Smooth muscle cell (in vitro differentiated cells): Measurements from ENCODE around the gene NFAT5. TPM values are rescaled to one million over a fixed set of nuclear protein-coding genes. Genes with fewer than 3 reads are reported as not detected.
A peak's percentile ranks its signal among the peaks of the same experiment; 100 is the strongest.

Source experiments
- DNase-seq: peaks from one replicate; lab custom pipeline; 2025; ENCODE audit not compliant: unreplicated experiment; lab: John Stamatoyannopoulos, UW
- H2AFZ ChIP-seq: fragments of 200-600 bp; sonication (generic); 2 replicates; pipeline ENCODE4 v1.6.0; 2016; ENCODE audit warnings: antibody characterized with exemption, low read depth, mild to moderate bottlenecking
- H3F3A ChIP-seq: fragments of 200-600 bp; sonication (generic); 2 replicates; pipeline ENCODE4 v1.6.0; 2017; ENCODE audit warnings: antibody characterized with exemption, low read depth
- H3K27ac ChIP-seq: fragments of 200-600 bp; sonication (generic); 2 replicates; pipeline ENCODE4 v1.5.1; 2016; ENCODE audit warnings: low read depth, mild to moderate bottlenecking
- H3K27me3 ChIP-seq: fragments of 200-600 bp; sonication (generic); 2 replicates; pipeline ENCODE4 v1.6.1; 2016; ENCODE audit warnings: low read depth, mild to moderate bottlenecking
- H3K36me3 ChIP-seq: fragments of 200-600 bp; sonication (generic); 2 replicates; pipeline ENCODE4 v1.5.1; 2016; ENCODE audit warnings: low read depth
- H3K4me1 ChIP-seq: fragments of 200-600 bp; sonication (generic); 2 replicates; pipeline ENCODE4 v1.5.1; 2016; ENCODE audit warnings: low read depth
- H3K4me2 ChIP-seq: fragments of 200-600 bp; sonication (generic); 2 replicates; pipeline ENCODE4 v1.6.0; 2016; ENCODE audit warnings: mild to moderate bottlenecking
- H3K4me3 ChIP-seq: fragments of 200-600 bp; sonication (generic); 2 replicates; pipeline ENCODE4 v1.5.1; 2016; ENCODE audit warnings: mild to moderate bottlenecking
- H3K79me2 ChIP-seq: fragments of 200-600 bp; sonication (generic); 2 replicates; pipeline ENCODE4 v1.6.0; 2016; ENCODE audit warnings: low read depth, mild to moderate bottlenecking
- H3K9ac ChIP-seq: fragments of 200-600 bp; sonication (generic); 2 replicates; pipeline ENCODE4 v1.6.0; 2016; ENCODE audit warnings: low read depth
- H3K9me3 ChIP-seq: fragments of 200-600 bp; sonication (generic); replicated peaks from 2 replicates; pipeline ENCODE4 v1.5.1; 2016; ENCODE audit warnings: low read depth
- H4K20me1 ChIP-seq: fragments of 200-600 bp; sonication (generic); 2 replicates; pipeline ENCODE4 v1.6.0; 2016; ENCODE audit warnings: low read depth
- WGBS: methylation state at CpG from one replicate; pipeline ENCODE4 v1.1.7; 2016; ENCODE audit warnings: low lambda C conversion rate; 5-methylcytosine and 5-hydroxymethylcytosine counted together
- polyA plus RNA-seq: library from polyadenylated mRNA; unstranded; fragments of >200 nt; fragmentation: Nextera tagmentation; extraction: Ambion mirVana; gene quantifications from 2 replicates; pipeline ENCODE4 v1.2.1, GENCODE V29; 2016
- total RNA-seq: library from RNA; depleted of rRNA; stranded (reverse); fragments of >200 nt; gene quantifications from 2 replicates; pipeline ENCODE4 v1.2.3, GENCODE V29; 2014
- TF ChIP-seq, protein P1 (sequence below): fragments of 200-600 bp; sonication (generic); IDR thresholded peaks from 2 replicates; pipeline ENCODE4 v1.5.1; 2017; ENCODE audit warnings: borderline replicate concordance, mild to moderate bottlenecking, antibody characterized with exemption; ENCODE audit not compliant: insufficient read depth, poor library complexity, severe bottlenecking

Gene NFAT5
- total and polyA plus RNA-seq, 2 experiments from 2014 or later: 4.2 to 44.3 TPM

DNA sequence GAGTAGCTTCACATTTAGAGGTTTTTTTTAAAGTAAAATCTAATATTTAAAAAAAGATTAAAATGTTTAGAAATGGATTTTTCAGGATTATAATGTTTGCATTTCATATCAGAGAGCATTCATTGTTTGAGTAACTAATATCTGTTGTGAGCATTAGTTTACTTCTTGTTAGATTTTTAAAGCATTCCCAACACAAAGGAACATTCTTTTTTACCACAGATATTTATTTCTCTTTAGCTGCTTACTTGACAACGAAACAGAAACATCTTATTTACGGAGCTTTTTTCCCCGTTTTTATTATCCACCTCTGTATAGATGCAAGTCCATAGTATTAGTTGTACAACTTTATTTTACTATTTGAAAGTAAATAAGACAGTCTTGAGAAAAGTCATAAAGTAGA, 53.0 kb downstream of the NFAT5 start:
- Histone ChIP-seq H4K20me1 (peaks cover 98% of the 10 kb centered on the region), H2AFZ (no peak overlapping the region), H3K4me1 (peaks cover 22% of the 10 kb centered on the region), H3F3A (peaks cover 24% of the 10 kb centered on the region), H3K9me3 (no peaks in the 10 kb centered on the region), H3K36me3 (no peaks in the 10 kb centered on the region), H3K4me2 (peak overlapping the region; percentile 73), H3K27me3 (no peaks in the 10 kb centered on the region), H3K27ac (peak overlapping the region; percentile 79), H3K4me3 (peak overlapping the region; percentile 22), H3K9ac (peak overlapping the region; percentile 29), H3K79me2 (peaks cover 97% of the 10 kb centered on the region)
- 22% methylated on average over 3 of the region's 3 CpGs for WGBS
- no peak for DNase-seq
- TF ChIP-seq, protein P1, sequence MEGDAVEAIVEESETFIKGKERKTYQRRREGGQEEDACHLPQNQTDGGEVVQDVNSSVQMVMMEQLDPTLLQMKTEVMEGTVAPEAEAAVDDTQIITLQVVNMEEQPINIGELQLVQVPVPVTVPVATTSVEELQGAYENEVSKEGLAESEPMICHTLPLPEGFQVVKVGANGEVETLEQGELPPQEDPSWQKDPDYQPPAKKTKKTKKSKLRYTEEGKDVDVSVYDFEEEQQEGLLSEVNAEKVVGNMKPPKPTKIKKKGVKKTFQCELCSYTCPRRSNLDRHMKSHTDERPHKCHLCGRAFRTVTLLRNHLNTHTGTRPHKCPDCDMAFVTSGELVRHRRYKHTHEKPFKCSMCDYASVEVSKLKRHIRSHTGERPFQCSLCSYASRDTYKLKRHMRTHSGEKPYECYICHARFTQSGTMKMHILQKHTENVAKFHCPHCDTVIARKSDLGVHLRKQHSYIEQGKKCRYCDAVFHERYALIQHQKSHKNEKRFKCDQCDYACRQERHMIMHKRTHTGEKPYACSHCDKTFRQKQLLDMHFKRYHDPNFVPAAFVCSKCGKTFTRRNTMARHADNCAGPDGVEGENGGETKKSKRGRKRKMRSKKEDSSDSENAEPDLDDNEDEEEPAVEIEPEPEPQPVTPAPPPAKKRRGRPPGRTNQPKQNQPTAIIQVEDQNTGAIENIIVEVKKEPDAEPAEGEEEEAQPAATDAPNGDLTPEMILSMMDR: no peak

DNA sequence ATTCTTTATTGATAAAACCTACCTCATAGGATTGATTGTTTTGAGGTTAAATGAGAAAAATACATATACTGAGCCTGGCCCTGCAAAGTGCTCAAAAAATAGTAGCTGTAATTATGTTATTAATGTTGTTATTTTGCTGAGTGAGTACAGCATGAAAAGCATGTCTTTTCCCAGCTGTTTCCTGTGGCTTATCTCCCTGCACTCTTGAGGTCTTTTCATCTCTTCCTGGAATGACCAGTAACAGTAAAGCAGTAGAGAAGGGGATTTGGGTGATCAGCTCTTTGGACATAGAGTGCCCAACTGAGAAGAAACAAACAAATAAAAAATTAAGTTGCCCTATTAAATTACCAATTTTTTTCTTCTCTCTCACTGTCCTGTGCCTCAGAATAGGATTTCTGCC, 53.7 kb downstream of the NFAT5 start:
- Histone ChIP-seq H3K9me3 (no peaks in the 10 kb centered on the region), H3F3A (peaks cover 24% of the 10 kb centered on the region), H2AFZ (no peak overlapping the region), H3K9ac (peak overlapping the region; percentile 29), H3K4me1 (peaks cover 22% of the 10 kb centered on the region), H3K4me2 (peak overlapping the region; percentile 73), H4K20me1 (peaks cover 98% of the 10 kb centered on the region), H3K27ac (peak overlapping the region; percentile 79), H3K4me3 (peak overlapping the region; percentile 22), H3K36me3 (no peaks in the 10 kb centered on the region), H3K79me2 (peaks cover 97% of the 10 kb centered on the region), H3K27me3 (no peaks in the 10 kb centered on the region)
- no peak for DNase-seq
- TF ChIP-seq, protein P1: no peak

DNA sequence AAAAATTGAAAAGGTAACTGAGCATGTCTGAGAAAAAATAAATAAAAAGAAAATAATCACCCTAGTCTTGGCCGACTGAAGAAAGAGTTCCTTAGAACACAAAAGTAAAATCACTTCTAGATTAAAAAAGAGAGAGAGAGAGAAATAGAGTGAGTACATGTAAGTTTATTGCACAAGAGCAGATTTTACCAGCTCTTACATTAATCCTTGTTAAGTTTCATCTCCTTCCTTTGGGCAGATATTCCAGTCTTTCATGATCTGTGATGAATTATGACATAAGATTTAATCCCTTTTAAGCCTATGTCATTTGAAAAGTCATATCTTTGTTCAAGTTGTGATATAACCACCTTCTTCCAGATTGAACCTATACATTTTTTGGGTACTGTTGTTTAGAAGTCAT, 54.8 kb downstream of the NFAT5 start:
- Histone ChIP-seq H2AFZ (no peak overlapping the region), H3K9ac (no peak overlapping the region), H4K20me1 (peaks cover 98% of the 10 kb centered on the region), H3K27me3 (no peaks in the 10 kb centered on the region), H3K4me1 (peaks cover 22% of the 10 kb centered on the region), H3K36me3 (no peaks in the 10 kb centered on the region), H3K4me2 (peak overlapping the region; percentile 73), H3K4me3 (no peak overlapping the region), H3K27ac (peak overlapping the region; percentile 79), H3F3A (peaks cover 24% of the 10 kb centered on the region), H3K79me2 (peaks cover 97% of the 10 kb centered on the region), H3K9me3 (no peaks in the 10 kb centered on the region)
- TF ChIP-seq, protein P1: no peak
- 44% methylated on average over 1 of the region's 1 CpG for WGBS
- DNase-seq: no peak

DNA sequence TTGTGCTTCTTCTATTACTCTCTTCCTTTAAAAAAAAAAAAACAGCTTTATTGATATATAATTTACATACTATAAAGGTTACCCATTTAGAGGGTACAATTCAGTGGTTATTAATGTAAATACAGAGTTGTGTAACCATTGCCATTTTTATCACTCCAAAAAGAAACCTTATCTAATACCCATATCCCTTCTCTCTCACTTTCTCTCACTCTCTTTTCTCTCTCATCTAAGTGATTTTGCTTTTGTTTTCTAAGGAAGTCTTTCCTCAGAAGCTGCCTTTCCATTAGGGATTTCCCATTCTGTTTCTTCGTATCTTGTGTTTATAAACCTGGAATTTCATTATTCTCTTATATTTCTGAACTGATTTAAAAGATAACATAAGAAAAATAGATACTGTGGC, 55.5 kb downstream of the NFAT5 start:
- H3K4me2 ChIP-seq: peak overlapping the region; percentile 73
- TF ChIP-seq, protein P1: no peak
- no peak overlapping the region for H3K4me3 ChIP-seq
- no peaks in the 10 kb centered on the region for H3K9me3 ChIP-seq
- peak overlapping the region; percentile 79 for H3K27ac ChIP-seq
- peaks cover 97% of the 10 kb centered on the region for H3K79me2 ChIP-seq
- no peaks in the 10 kb centered on the region for H3K27me3 ChIP-seq
- peaks cover 22% of the 10 kb centered on the region for H3K4me1 ChIP-seq
- H3F3A ChIP-seq: peaks cover 24% of the 10 kb centered on the region
- WGBS: 83% methylated on average over 1 of the region's 1 CpG
- no peaks in the 10 kb centered on the region for H3K36me3 ChIP-seq
- H2AFZ ChIP-seq: no peak overlapping the region
- no peak overlapping the region for H3K9ac ChIP-seq
- no peak for DNase-seq
- peaks cover 98% of the 10 kb centered on the region for H4K20me1 ChIP-seq
